ENCODE data around the gene TTL.

The TTL gene

DNA sequence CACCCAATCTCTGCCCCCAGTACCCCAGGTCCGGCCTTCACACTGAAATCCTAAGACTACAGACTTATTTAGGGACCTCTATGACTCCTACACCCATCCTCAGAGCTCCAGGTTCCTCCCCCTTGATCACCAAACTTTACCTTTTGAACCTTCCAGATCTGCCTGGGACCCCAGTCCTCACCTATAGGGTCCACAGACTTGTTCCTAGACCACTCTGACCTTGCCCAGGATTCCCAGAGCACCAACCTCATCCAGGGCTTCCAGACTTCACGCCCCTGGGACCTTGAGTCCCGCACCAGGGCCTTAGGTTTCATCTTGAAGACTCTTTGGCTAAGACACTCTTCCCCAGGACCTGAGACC, 102.9 kb downstream of the TTL start:
- no peak for DNase-seq

DNA sequence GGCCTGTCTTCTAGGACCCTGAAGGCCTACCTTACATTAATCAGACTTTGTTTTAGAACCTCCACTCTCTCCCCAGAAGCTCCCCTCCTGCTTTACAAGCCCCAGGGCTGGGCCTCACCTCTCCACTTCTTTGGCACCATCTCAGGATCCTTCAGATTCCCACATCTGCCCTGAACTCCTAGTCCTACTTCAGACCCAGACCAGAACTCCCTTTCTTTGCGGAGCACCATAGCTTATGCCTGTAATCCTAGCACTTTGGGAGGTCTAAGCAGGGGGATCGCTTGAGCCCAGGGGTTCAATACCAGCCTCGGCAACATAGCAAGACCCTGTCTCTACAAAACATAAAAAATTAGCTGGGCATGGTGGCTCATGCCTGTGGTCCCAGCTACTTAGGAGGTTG, 103.4 kb downstream of the TTL start:
- no peak for DNase-seq

DNA sequence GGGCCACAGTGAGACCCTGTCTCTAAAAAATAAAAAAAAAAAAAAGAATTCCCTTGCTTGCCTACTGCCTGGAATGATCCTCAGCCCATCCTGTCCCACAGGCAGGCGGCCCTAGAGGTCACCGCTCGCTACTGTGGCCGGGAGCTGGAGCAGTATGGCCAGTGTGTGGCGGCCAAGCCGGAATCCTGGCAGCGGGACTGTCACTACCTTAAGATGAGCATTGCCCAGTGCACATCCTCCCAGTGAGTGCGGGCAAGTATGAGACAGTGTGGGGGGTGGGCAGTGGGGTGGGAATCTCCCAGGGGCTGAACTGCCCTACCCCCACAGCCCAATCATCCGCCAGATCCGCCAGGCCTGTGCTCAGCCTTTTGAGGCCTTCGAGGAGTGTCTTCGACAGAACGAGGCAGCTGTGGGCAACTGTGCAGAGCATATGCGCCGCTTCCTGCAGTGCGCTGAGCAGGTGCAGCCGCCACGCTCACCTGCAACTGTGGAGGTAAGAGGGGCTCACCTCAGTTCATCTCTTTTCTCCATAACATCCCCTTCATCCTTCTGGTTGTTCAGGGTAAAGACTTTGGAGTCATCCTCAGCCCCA, 104.0 kb downstream of the TTL start:
- no peak for DNase-seq

- no peak for DNase-seq
These were observed 106.7 kb downstream of the TTL start for GRCh38 chr2:112588611-112589045.

All from stimulated activated CD4-positive, alpha-beta T cell treated with anti-CD3 and anti-CD28 coated beads, Interleukin-2, amount 100 ng/mL, for 48 hours (primary cell).